HEK293 (cell line): ENCODE results near the gene RAD23B.

Experiments used
- CTCF ChIA-PET: fragments of 350-600 bp; formaldehyde crosslinking; extraction: SDS; loops from one replicate; lab custom pipeline; 2021; ENCODE audit warnings: antibody characterized with exemption; lab: Yijun Ruan, JAX
- POLR2A ChIA-PET: fragments of 300-600 bp; formaldehyde crosslinking; extraction: SDS; loops from one replicate; lab custom pipeline; 2020; ENCODE audit warnings: antibody characterized with exemption, inconsistent platforms; lab: Yijun Ruan, JAX
- H3K27ac ChIP-seq: fragments of 200-500 bp; sonication (Bioruptor generic); 2 replicates; pipeline ENCODE4 v1.5.1; 2014; ENCODE audit warnings: low read depth, low read length, control low read depth, inconsistent platforms; ENCODE audit errors: extremely low read depth
- H3K36me3 ChIP-seq, 2 experiments: fragments of 200-500 bp in 1 of 2; sonication (Bioruptor generic) in 1 of 2; 1 replicate in 1 of 2; 2 replicates in 1 of 2; pipeline ENCODE4 v1.5.1; 2014 to 2017; ENCODE audit warnings: inconsistent platforms in 2 of 2, low read length in 2 of 2; ENCODE audit not compliant: control insufficient read depth in 2 of 2, insufficient read depth in 1 of 2
- H3K4me1 ChIP-seq: fragments of 200-500 bp; sonication (Bioruptor generic); 2 replicates; pipeline ENCODE4 v1.5.1; 2014; ENCODE audit warnings: mild to moderate bottlenecking, low read length, inconsistent platforms; ENCODE audit not compliant: control insufficient read depth, insufficient read depth
- H3K4me3 ChIP-seq: 2 replicates; pipeline ENCODE4 v1.5.1; 2011; ENCODE audit warnings: low read depth, mild to moderate bottlenecking, control low read depth, low read length, moderate library complexity
- H3K9me3 ChIP-seq: fragments of 200-500 bp; sonication (Bioruptor generic); 2 replicates; pipeline ENCODE4 v1.5.1; 2014; ENCODE audit warnings: low read depth, low read length, inconsistent platforms; ENCODE audit not compliant: control insufficient read depth, insufficient read depth
- BCL11B ChIP-seq: fragments of 450-650 bp; formaldehyde crosslinking; IDR thresholded peaks from 2 replicates; pipeline ENCODE4 v1.5.1; 2016; ENCODE audit warnings: low read depth, missing biosample characterization, missing genetic modification characterization
- SP2 ChIP-seq: fragments of 450-650 bp; formaldehyde crosslinking; IDR thresholded peaks from 2 replicates; pipeline ENCODE4 v1.5.1; 2016; ENCODE audit warnings: missing biosample characterization, missing genetic modification characterization
- YY2 ChIP-seq: fragments of 450-650 bp; formaldehyde crosslinking; IDR thresholded peaks from 2 replicates; pipeline ENCODE4 v1.5.1; 2016; ENCODE audit warnings: missing biosample characterization, missing genetic modification characterization
- ZBTB21 ChIP-seq: fragments of 450-650 bp; formaldehyde crosslinking; IDR thresholded peaks from 2 replicates; pipeline ENCODE4 v1.5.1; 2017; ENCODE audit warnings: missing biosample characterization, missing genetic modification characterization
- ZBTB8A ChIP-seq: fragments of 450-650 bp; formaldehyde crosslinking; IDR thresholded peaks from 2 replicates; pipeline ENCODE4 v1.5.1; 2016; ENCODE audit warnings: missing biosample characterization, missing genetic modification characterization
- ZFP41 ChIP-seq: fragments of 450-650 bp; formaldehyde crosslinking; IDR thresholded peaks from 2 replicates; pipeline ENCODE4 v1.5.1; 2016; ENCODE audit warnings: missing biosample characterization, missing genetic modification characterization, borderline replicate concordance
- ZNF121 ChIP-seq: fragments of 450-650 bp; formaldehyde crosslinking; IDR thresholded peaks from 2 replicates; pipeline ENCODE4 v1.5.1; 2016; ENCODE audit warnings: missing biosample characterization, missing genetic modification characterization
- ZNF138 ChIP-seq: fragments of 450-650 bp; formaldehyde crosslinking; IDR thresholded peaks from 2 replicates; pipeline ENCODE4 v1.5.1; 2016; ENCODE audit warnings: missing biosample characterization, missing genetic modification characterization, borderline replicate concordance
- ZNF23 ChIP-seq: fragments of 450-650 bp; formaldehyde crosslinking; IDR thresholded peaks from 2 replicates; pipeline ENCODE4 v1.5.1; 2016; ENCODE audit warnings: missing biosample characterization, missing genetic modification characterization, borderline replicate concordance
- ZNF404 ChIP-seq: fragments of 450-650 bp; formaldehyde crosslinking; IDR thresholded peaks from 2 replicates; pipeline ENCODE4 v1.5.1; 2017; ENCODE audit warnings: missing biosample characterization, missing genetic modification characterization
- ZNF530 ChIP-seq: fragments of 450-650 bp; formaldehyde crosslinking; IDR thresholded peaks from 2 replicates; pipeline ENCODE4 v1.5.1; 2016; ENCODE audit warnings: low read depth, missing biosample characterization, missing genetic modification characterization
- ZNF549 ChIP-seq: fragments of 450-650 bp; IDR thresholded peaks from 2 replicates; pipeline ENCODE4 v1.5.1; 2018; ENCODE audit warnings: missing biosample characterization, missing genetic modification characterization, mild to moderate bottlenecking, inconsistent platforms, moderate library complexity
- ZNF623 ChIP-seq: fragments of 450-650 bp; formaldehyde crosslinking; IDR thresholded peaks from 2 replicates; pipeline ENCODE4 v1.5.1; 2016; ENCODE audit warnings: missing biosample characterization, missing genetic modification characterization
- ZNF629 ChIP-seq: fragments of 450-650 bp; formaldehyde crosslinking; IDR thresholded peaks from 2 replicates; pipeline ENCODE4 v1.5.1; 2017; ENCODE audit warnings: missing biosample characterization, missing genetic modification characterization
- ZNF707 ChIP-seq: fragments of 450-650 bp; formaldehyde crosslinking; IDR thresholded peaks from 2 replicates; pipeline ENCODE4 v1.5.1; 2016; ENCODE audit warnings: missing biosample characterization, missing genetic modification characterization
- ZNF792 ChIP-seq: fragments of 450-650 bp; formaldehyde crosslinking; IDR thresholded peaks from 2 replicates; pipeline ENCODE4 v1.5.1; 2016; ENCODE audit warnings: missing biosample characterization, missing genetic modification characterization
- ZNF830 ChIP-seq: fragments of 450-650 bp; IDR thresholded peaks from 2 replicates; pipeline ENCODE4 v1.5.0; 2018; ENCODE audit warnings: missing biosample characterization, missing genetic modification characterization, low read depth, mild to moderate bottlenecking, moderate library complexity
- TF ChIP-seq, protein P1 (sequence below): fragments of 450-650 bp; formaldehyde crosslinking; IDR thresholded peaks from 2 replicates; pipeline ENCODE4 v1.5.1; 2016; ENCODE audit warnings: missing biosample characterization, missing genetic modification characterization
- TF ChIP-seq, protein P2 (sequence below): fragments of 450-650 bp; formaldehyde crosslinking; IDR thresholded peaks from 2 replicates; pipeline ENCODE4 v1.5.1; 2016; ENCODE audit warnings: missing biosample characterization, missing genetic modification characterization

Gene RAD23B

DNA sequence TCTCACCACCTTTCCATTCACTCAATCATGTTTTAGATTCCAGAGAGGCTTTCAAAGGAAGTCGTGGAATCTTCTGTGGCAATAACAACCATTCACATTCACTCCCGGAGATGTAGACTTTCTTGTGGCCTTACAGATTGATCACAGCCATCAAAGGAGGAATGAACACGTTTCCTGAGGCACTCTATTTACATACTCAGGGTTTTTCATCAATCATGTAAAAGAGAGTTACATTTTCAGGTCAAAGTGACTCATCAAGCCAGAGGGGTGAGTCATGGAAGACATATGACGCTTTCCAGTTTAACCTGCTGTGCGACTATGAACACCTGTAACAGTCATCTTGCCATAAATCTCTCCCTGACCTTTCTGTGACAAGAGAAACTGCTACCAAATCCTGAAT is 39.3 kb upstream of the RAD23B start (continued):
- TF ChIP-seq ZNF23 (tag by site-specific recombination) (no peak), ZNF404 (no peak), SP2 (tag by site-specific recombination) (no peak), ZNF549 (tag by site-specific recombination) (no peak), ZNF121 (no peak), YY2 (tag by site-specific recombination) (no peak)
- TF ChIP-seq, protein P1, sequence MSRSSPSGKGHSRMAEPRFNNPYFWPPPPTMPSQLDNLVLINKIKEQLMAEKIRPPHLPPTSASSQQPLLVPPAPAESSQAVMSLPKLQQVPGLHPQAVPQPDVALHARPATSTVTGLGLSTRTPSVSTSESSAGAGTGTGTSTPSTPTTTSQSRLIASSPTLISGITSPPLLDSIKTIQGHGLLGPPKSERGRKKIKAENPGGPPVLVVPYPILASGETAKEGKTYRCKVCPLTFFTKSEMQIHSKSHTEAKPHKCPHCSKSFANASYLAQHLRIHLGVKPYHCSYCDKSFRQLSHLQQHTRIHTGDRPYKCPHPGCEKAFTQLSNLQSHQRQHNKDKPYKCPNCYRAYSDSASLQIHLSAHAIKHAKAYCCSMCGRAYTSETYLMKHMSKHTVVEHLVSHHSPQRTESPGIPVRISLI: 0 out of 2 replicates have a peak, but pooled peaks have one; percentile 45
- TF ChIP-seq, protein P2, sequence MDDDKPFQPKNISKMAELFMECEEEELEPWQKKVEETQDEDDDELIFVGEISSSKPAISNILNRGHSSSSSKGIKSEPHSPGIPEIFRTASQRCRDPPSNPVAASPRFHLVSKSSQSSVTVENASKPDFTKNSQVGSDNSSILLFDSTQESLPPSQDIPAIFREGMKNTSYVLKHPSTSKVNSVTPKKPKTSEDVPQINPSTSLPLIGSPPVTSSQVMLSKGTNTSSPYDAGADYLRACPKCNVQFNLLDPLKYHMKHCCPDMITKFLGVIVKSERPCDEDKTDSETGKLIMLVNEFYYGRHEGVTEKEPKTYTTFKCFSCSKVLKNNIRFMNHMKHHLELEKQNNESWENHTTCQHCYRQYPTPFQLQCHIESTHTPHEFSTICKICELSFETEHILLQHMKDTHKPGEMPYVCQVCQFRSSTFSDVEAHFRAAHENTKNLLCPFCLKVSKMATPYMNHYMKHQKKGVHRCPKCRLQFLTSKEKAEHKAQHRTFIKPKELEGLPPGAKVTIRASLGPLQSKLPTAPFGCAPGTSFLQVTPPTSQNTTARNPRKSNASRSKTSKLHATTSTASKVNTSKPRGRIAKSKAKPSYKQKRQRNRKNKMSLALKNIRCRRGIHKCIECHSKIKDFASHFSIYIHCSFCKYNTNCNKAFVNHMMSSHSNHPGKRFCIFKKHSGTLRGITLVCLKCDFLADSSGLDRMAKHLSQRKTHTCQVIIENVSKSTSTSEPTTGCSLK (tag by site-specific recombination): no peak

DNA sequence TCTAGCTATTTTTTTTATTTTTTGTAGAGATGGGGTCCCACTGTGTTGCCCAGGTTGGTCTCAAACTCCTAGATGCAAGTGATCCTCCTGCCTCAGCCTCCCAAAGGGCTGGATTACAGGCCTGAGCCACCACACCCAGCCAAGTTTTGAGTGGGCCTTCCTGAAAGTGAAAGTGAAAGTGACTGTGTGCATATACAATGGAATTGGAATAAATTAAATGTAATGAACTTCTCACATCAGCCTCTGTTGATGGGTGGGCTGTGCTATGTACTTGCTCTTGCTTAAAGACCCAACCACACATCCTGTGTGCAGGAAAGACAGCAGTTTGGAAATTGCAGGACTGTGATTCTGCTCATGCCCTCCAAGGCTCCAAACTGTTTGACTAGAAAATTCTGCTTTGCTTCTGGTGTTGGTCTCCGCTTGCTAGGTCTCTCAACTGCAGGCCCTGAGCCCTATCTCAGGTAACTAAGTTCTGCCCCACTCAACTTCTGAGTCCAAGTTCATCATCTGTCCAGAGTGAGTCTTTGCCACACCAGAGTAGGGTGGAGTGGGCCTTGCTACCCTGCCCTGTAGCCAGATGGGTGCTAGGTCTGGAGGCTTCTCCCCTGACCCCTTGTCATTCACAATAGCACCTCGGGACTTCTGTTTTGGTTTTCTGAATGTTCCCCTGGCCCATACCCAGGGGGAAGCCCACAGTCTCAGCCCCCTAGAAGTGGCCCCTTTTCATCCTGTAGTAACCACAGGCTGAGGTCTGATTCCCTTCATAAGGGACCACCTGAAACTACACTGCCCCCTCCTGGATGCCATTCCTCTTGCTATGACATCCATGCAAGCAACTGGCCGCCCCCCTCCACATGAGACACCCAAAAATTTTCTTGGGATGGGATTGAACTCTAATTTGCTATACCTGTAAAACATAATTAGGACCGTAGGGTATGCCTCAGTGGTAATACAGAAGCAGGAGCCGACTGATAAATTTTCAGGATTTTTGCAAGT is 36.5 kb upstream of the RAD23B start:
- peaks cover 4% of the 10 kb centered on the region; the same call in 1 of the 2 replicates for H3K4me1 ChIP-seq
- CTCF ChIA-PET: interaction anchor here (0.6 to 1.0 kb wide), 2 partner anchors 34 to 96 kb away, joined by 3 to 4 read pairs; no protein-coding TSS in a partner anchor
- H3K9me3 ChIP-seq: no peaks in the 10 kb centered on the region
- H3K36me3 ChIP-seq: no peaks in the 10 kb centered on the region
- TF ChIP-seq ZBTB8A: no peak
- TF ChIP-seq BCL11B (tag by site-specific recombination): no peak
- TF ChIP-seq ZNF792 (tag by site-specific recombination): no peak
- no peak for TF ChIP-seq ZNF530 (tag by site-specific recombination)
- TF ChIP-seq ZFP41 (tag by site-specific recombination): no peak
- TF ChIP-seq ZNF623 (tag by site-specific recombination): no peak
- TF ChIP-seq ZNF629 (tag by site-specific recombination): no peak
- no peak for TF ChIP-seq ZNF707 (tag by site-specific recombination)
- TF ChIP-seq ZNF830 (tag by site-specific recombination): no peak
- H3K4me3 ChIP-seq: no peak overlapping the region
- POLR2A ChIA-PET: no interaction called here
- H3K27ac ChIP-seq: no peak overlapping the region

DNA sequence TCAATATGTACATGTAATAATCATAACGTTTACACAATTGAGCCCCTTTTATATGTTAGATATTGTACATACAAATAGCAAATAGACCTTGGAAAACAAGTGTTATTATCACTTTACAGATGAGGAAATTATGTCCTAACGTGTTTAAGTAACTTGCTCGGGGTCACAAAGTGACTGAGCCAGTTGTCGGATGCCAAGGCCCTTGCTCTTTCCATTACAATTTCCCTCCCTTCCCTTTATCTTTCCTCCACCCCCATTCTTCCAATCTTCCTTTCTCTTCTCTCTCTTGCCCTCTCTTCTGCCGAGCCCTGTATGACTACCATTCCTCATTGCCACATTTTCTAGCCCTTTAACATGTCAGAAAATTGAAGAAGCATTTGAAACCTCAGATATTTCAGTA is 34.4 kb upstream of the RAD23B start:
- ChIA-PET CTCF (interaction anchor here (0.6 to 1.0 kb wide), 2 partner anchors 11 to 1355 kb away, joined by 3 to 4 read pairs; no protein-coding TSS in a partner anchor), POLR2A (no interaction called here)
- Histone ChIP-seq H3K27ac (no peak overlapping the region), H3K4me3 (no peak overlapping the region), H3K4me1 (peaks cover 3% of the 10 kb centered on the region; the same call in 1 of the 2 replicates), H3K9me3 (no peaks in the 10 kb centered on the region), H3K36me3 (no peaks in the 10 kb centered on the region)
- TF ChIP-seq ZNF138 (tag by site-specific recombination): no peak
- no peak for TF ChIP-seq ZBTB21 (tag by site-specific recombination)
